GM12878 (cell line): ENCODE results near the gene NOB1. TPM values are rescaled to one million over a fixed set of nuclear protein-coding genes. Genes with fewer than 3 reads are reported as not detected.

Experiments
- ATAC-seq: fragments of 200-7000 bp; cut with Tn5 transposase; 3 replicates; pipeline ENCODE4 v1.9.1; 2020; ENCODE audit warnings: mild to moderate bottlenecking, moderate library complexity
- BruUV-seq: library from RNA; stranded (reverse); fragments of 400-500 nt; replicated peaks from 2 replicates; lab custom pipeline; 2021; lab: Mats Ljungman, UMichigan
- CTCF ChIA-PET: fragments of 300-600 bp; sonication (Branson Sonifier 250); formaldehyde crosslinking; extraction: SDS; loops from one replicate; lab custom pipeline; 2021; ENCODE audit warnings: inconsistent platforms; lab: Yijun Ruan, JAX
- POLR2A ChIA-PET: fragments of 350-600 bp; formaldehyde crosslinking; extraction: SDS; loops from one replicate; lab custom pipeline; 2021; ENCODE audit warnings: inconsistent platforms; lab: Charles Lee
- RAD21 ChIA-PET: fragments of 300-600 bp; sonication (Branson Sonifier 250); formaldehyde crosslinking; loops from one replicate; lab custom pipeline; 2023; ENCODE audit warnings: antibody characterized with exemption; ENCODE audit not compliant: unreplicated experiment; lab: Charles Lee
- SMC1A ChIA-PET: fragments of 300-600 bp; sonication (Branson Sonifier 250); formaldehyde crosslinking; loops from one replicate; lab custom pipeline; 2023; ENCODE audit not compliant: unreplicated experiment, uncharacterized antibody; lab: Charles Lee
- DNase-seq: peaks from one replicate; pipeline ENCODE4 v3.0.0-alpha.2; 2011; ENCODE audit warnings: low read depth, low spot score
- FAIRE-seq: peaks from 3 replicates; lab custom pipeline; 2011; peaks lifted over from hg19 to GRCh38; lab: Jason Lieb, UNC
- H2AFZ ChIP-seq: 2 replicates; pipeline ENCODE4 v1.6.0; 2011; ENCODE audit warnings: low read depth, low read length, control low read depth; ENCODE audit not compliant: control insufficient read depth
- H3K27ac ChIP-seq: 2 replicates; pipeline ENCODE4 v1.5.1; 2011; ENCODE audit warnings: control low read depth; ENCODE audit not compliant: control insufficient read depth, insufficient read depth
- H3K27me3 ChIP-seq, 2 experiments: replicated peaks in 1 of 2; 2 replicates each; pipeline versions ENCODE4 v1.6.0 to v1.6.1; 2011; ENCODE audit warnings: low read length in 1 of 2; ENCODE audit not compliant: control insufficient read depth in 2 of 2, insufficient read depth in 2 of 2
- H3K36me3 ChIP-seq, 2 experiments: 2 replicates each; pipeline ENCODE4 v1.5.1; 2011; ENCODE audit warnings: low read length in 1 of 2; ENCODE audit not compliant: control insufficient read depth in 2 of 2, insufficient read depth in 2 of 2
- H3K4me1 ChIP-seq: 2 replicates; pipeline ENCODE4 v1.6.1; 2011; ENCODE audit warnings: mild to moderate bottlenecking, low read length, moderate library complexity, mixed read lengths; ENCODE audit not compliant: control insufficient read depth, insufficient read depth
- H3K4me2 ChIP-seq: 2 replicates; pipeline ENCODE4 v1.6.0; 2011; ENCODE audit warnings: control low read depth; ENCODE audit not compliant: control insufficient read depth, insufficient read depth
- H3K4me3 ChIP-seq: fragments of 200-600 bp; sonication (generic); 2 replicates; pipeline ENCODE4 v1.5.1; 2016
- H3K79me2 ChIP-seq: 2 replicates; pipeline ENCODE4 v1.6.0; 2011; ENCODE audit warnings: low read length; ENCODE audit not compliant: control insufficient read depth, insufficient read depth
- H3K9ac ChIP-seq: 2 replicates; pipeline ENCODE4 v1.8.0; 2011; ENCODE audit warnings: low read length, control low read depth, mixed read lengths; ENCODE audit not compliant: control insufficient read depth, insufficient read depth
- H3K9me3 ChIP-seq: replicated peaks from 3 replicates; pipeline ENCODE4 v1.5.1; 2011; ENCODE audit warnings: mild to moderate bottlenecking, low read length; ENCODE audit not compliant: control insufficient read depth, insufficient read depth
- H4K20me1 ChIP-seq: 2 replicates; pipeline ENCODE4 v1.6.0; 2011; ENCODE audit not compliant: control insufficient read depth, insufficient read depth
- CBFB ChIP-seq: IDR thresholded peaks from 2 replicates; pipeline ENCODE4 v1.6.1; 2016; ENCODE audit warnings: antibody characterized with exemption, low read depth
- CBX3 ChIP-seq: fragments of 200-600 bp; sonication (generic); IDR thresholded peaks from 2 replicates; pipeline ENCODE4 v1.6.1; 2016; ENCODE audit warnings: low read depth, borderline replicate concordance
- FOXK2 ChIP-seq: fragments of 450-650 bp; IDR thresholded peaks from 2 replicates; pipeline ENCODE4 v1.6.1; 2017; ENCODE audit warnings: mild to moderate bottlenecking, moderate library complexity
- NFIC ChIP-seq: IDR thresholded peaks from 2 replicates; pipeline ENCODE4 v1.6.1; 2012; ENCODE audit warnings: low read depth, mild to moderate bottlenecking, inconsistent platforms, low read length, moderate library complexity
- POU2F2 ChIP-seq: IDR thresholded peaks from 3 replicates; pipeline ENCODE4 v1.6.1; 2011; ENCODE audit warnings: low read depth, mild to moderate bottlenecking, low read length, borderline replicate concordance
- RB1 ChIP-seq: fragments of 450-650 bp; formaldehyde crosslinking; IDR thresholded peaks from 2 replicates; pipeline ENCODE4 v1.6.1; 2017; ENCODE audit warnings: mild to moderate bottlenecking, borderline replicate concordance
- ZBED1 ChIP-seq: IDR thresholded peaks from 2 replicates; pipeline ENCODE4 v1.6.1; 2016; ENCODE audit warnings: borderline replicate concordance
- ZNF622 ChIP-seq: fragments of 450-650 bp; IDR thresholded peaks from 2 replicates; pipeline ENCODE4 v1.6.1; 2017; ENCODE audit warnings: mild to moderate bottlenecking, inconsistent platforms
- WGBS: methylation state at CpG from one replicate; pipeline ENCODE4 v1.1.6; 2016; ENCODE audit warnings: low lambda C conversion rate; ENCODE audit not compliant: insufficient replicate concordance, insufficient coverage; ENCODE audit errors: missing lambda C conversion rate; 5-methylcytosine and 5-hydroxymethylcytosine counted together
- in situ Hi-C: fragments of 300-500 bp; cut with MboI; formaldehyde crosslinking; loops from 9 replicates; pipeline ENCODE4 v1.14.3; 2018; ENCODE audit warnings: mixed read lengths
- intact Hi-C: fragments of 100-400 bp; cut with micrococcal nuclease; formaldehyde crosslinking; loops from one replicate; pipeline ENCODE4 v1.14.2; 2022; ENCODE audit not compliant: unreplicated experiment
- polyA plus RNA-seq, 11 experiments: library from polyadenylated mRNA; depleted of rRNA in 4 of 11; unstranded in 6 of 11; stranded (reverse) in 5 of 11; fragments of >200 nt; fragmentation: Nextera tagmentation in 4 of 11; fragmentation: Illumina TruSeq in 1 of 11; extraction: Ambion mirVana in 4 of 11; extraction: Trizol in 1 of 11; gene quantifications; 1 replicate in 1 of 11; 2 replicates in 10 of 11; pipeline versions ENCODE4 v1.2.1 to v1.2.3, GENCODE V29; 2011 to 2016; ENCODE audit warnings: inconsistent platforms in 2 of 11, missing spikeins in 2 of 11, low read depth in 1 of 11
- total RNA-seq, 4 experiments: library from RNA; depleted of rRNA in 3 of 4; stranded (reverse); fragments of >200 nt in 3 of 4; fragmentation: Illumina TruSeq in 1 of 4; extraction: Trizol in 1 of 4; gene quantifications; 2 replicates each; pipeline versions ENCODE4 v1.2.1 to v1.2.3, GENCODE V29; 2013 to 2021
- TF ChIP-seq, protein P1 (sequence below): IDR thresholded peaks from 2 replicates; pipeline ENCODE4 v1.6.1; 2011; ENCODE audit warnings: low read depth, mild to moderate bottlenecking, low read length, moderate library complexity, borderline replicate concordance; ENCODE audit errors: extremely low read depth

NOB1 gene
- total and polyA plus RNA-seq, 10 of the 15 experiments (the other 5 are each of a cell fraction or from before 2014, with no cell fraction given): 31.1 to 117 (median 78.0) TPM

GRCh38 chr16:69787883-69788282, 33.2 kb upstream of the NOB1 start:
- ChIA-PET SMC1A (interaction anchor here (1.1 kb wide), 1 partner anchor 9 kb away, joined by 3 read pairs; no protein-coding TSS in a partner anchor), CTCF (interaction anchor here (3.2 kb wide), 1 partner anchor 142 kb away, joined by 7 read pairs; no protein-coding TSS in a partner anchor), RAD21 (no interaction called here), POLR2A (no interaction called here)
- Histone ChIP-seq H3K79me2 (no peaks in the 10 kb centered on the region), H4K20me1 (no peaks in the 10 kb centered on the region), H3K36me3 (peaks cover 2 to 6% of the 10 kb centered on the region in 2 experiments), H3K27me3 (no peaks in the 10 kb centered on the region), H2AFZ (no peak overlapping the region), H3K27ac (no peak overlapping the region), H3K9me3 (no peaks in the 10 kb centered on the region), H3K4me3 (no peak overlapping the region), H3K4me1 (no peaks in the 10 kb centered on the region), H3K4me2 (no peak overlapping the region), H3K9ac (no peak overlapping the region)
- TF ChIP-seq CBX3 (no peak), POU2F2 (no peak), RB1 (no peak), CBFB (no peak), ZNF622 (no peak), ZBED1 (no peak), NFIC (no peak), FOXK2 (no peak)
- TF ChIP-seq, protein P1, sequence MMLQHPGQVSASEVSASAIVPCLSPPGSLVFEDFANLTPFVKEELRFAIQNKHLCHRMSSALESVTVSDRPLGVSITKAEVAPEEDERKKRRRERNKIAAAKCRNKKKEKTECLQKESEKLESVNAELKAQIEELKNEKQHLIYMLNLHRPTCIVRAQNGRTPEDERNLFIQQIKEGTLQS: no peak
- BruUV-seq: no TSS peak
- 95% methylated on average over 4 of the region's 4 CpGs for WGBS
- in situ Hi-C loops: loop anchor here (5.0 kb wide), 1 partner anchor 139 kb away; no protein-coding TSS in a partner anchor
- no peak for DNase-seq
- ATAC-seq: no peak
- intact Hi-C loops: no loop called here
- no peak for FAIRE-seq
